Mesendoderm (in vitro differentiated cells): Measurements from ENCODE around the gene FEM1B.
A peak's percentile ranks its signal among the peaks of the same experiment; 100 is the strongest.

Experiments
- DNase-seq: peaks from one replicate; pipeline ENCODE4 v3.0.0; 2013
- H2AK5ac ChIP-seq: 2 replicates; pipeline ENCODE4 v1.6.1; 2013; ENCODE audit warnings: low read length, inconsistent platforms
- H2BK120ac ChIP-seq: 2 replicates; pipeline ENCODE4 v1.6.1; 2013; ENCODE audit warnings: low read depth, mild to moderate bottlenecking, low read length, moderate library complexity, mixed read lengths
- H2BK15ac ChIP-seq: replicated peaks from 2 replicates; pipeline ENCODE4 v1.6.1; 2013; ENCODE audit warnings: low read depth, mild to moderate bottlenecking, moderate library complexity
- H2BK5ac ChIP-seq: 2 replicates; pipeline ENCODE4 v1.6.1; 2013; ENCODE audit warnings: low read length, inconsistent platforms
- H3K18ac ChIP-seq: 2 replicates; pipeline ENCODE4 v1.6.1; 2013; ENCODE audit warnings: mild to moderate bottlenecking, low read length, mixed read lengths
- H3K23ac ChIP-seq: one replicate; pipeline ENCODE4 v1.6.1; 2013; ENCODE audit warnings: low read length
- H3K27ac ChIP-seq: 2 replicates; pipeline ENCODE4 v1.5.1; 2013; ENCODE audit warnings: low read depth, mild to moderate bottlenecking, inconsistent platforms, low read length, moderate library complexity
- H3K27me3 ChIP-seq: 2 replicates; pipeline ENCODE4 v1.6.1; 2013; ENCODE audit warnings: low read length, control low read depth, mild to moderate bottlenecking, inconsistent platforms; ENCODE audit not compliant: insufficient read depth, poor library complexity
- H3K36me3 ChIP-seq: 2 replicates; pipeline ENCODE4 v1.6.1; 2013; ENCODE audit warnings: low read length, inconsistent platforms; ENCODE audit not compliant: control insufficient read depth, insufficient read depth
- H3K4ac ChIP-seq: one replicate; pipeline ENCODE4 v1.6.1; 2013; ENCODE audit warnings: low read depth, mild to moderate bottlenecking, low read length, moderate library complexity
- H3K4me1 ChIP-seq: 2 replicates; pipeline ENCODE4 v1.6.1; 2013; ENCODE audit warnings: low read depth, low read length, inconsistent platforms; ENCODE audit not compliant: control insufficient read depth
- H3K4me2 ChIP-seq: 2 replicates; pipeline ENCODE4 v1.6.1; 2013; ENCODE audit warnings: low read length
- H3K4me3 ChIP-seq: 2 replicates; pipeline ENCODE4 v1.5.1; 2013; ENCODE audit warnings: mild to moderate bottlenecking, low read length
- H3K56ac ChIP-seq: one replicate; pipeline ENCODE4 v1.6.1; 2013; ENCODE audit warnings: low read length
- H3K79me1 ChIP-seq: 2 replicates; pipeline ENCODE4 v1.6.1; 2013; ENCODE audit warnings: low read length, inconsistent platforms
- H3K79me2 ChIP-seq: 2 replicates; pipeline ENCODE4 v1.6.1; 2013; ENCODE audit warnings: mild to moderate bottlenecking, low read length; ENCODE audit not compliant: control insufficient read depth, insufficient read depth
- H3K9ac ChIP-seq: 2 replicates; pipeline ENCODE4 v1.6.1; 2013; ENCODE audit warnings: low read length, inconsistent platforms
- H4K5ac ChIP-seq: one replicate; pipeline ENCODE4 v1.6.1; 2013; ENCODE audit warnings: low read length
- H4K8ac ChIP-seq: one replicate; pipeline ENCODE4 v1.6.1; 2013; ENCODE audit warnings: low read depth, mild to moderate bottlenecking, control low read depth, low read length, moderate library complexity
- WGBS: extraction: QIAGEN DNeasy Blood & Tissue Kit; methylation state at CpG from one replicate; pipeline ENCODE4 v1.1.7; 2013; ENCODE audit warnings: low lambda C conversion rate, missing lambda C conversion rate; ENCODE audit not compliant: insufficient coverage; ENCODE audit errors: extremely low coverage; 5-methylcytosine and 5-hydroxymethylcytosine counted together

Gene FEM1B

GRCh38 chr15:68326711-68327354, 49.3 kb downstream of the FEM1B start:
- no CpG with 5 or more reads among the region's 11 CpGs for WGBS
- H3K4me3 ChIP-seq: no peak overlapping the region
- H2BK5ac ChIP-seq: no peak overlapping the region
- no peak overlapping the region for H3K9ac ChIP-seq
- H3K4ac ChIP-seq: no peak overlapping the region
- H4K8ac ChIP-seq: no peak overlapping the region
- H3K18ac ChIP-seq: no peak overlapping the region
- peaks cover 2% of the 10 kb centered on the region for H3K4me1 ChIP-seq
- no peak overlapping the region for H2BK120ac ChIP-seq
- no peaks in the 10 kb centered on the region for H3K27me3 ChIP-seq
- no peak for DNase-seq
- no peak overlapping the region for H2AK5ac ChIP-seq
- H3K56ac ChIP-seq: no peak overlapping the region
- no peaks in the 10 kb centered on the region for H3K79me2 ChIP-seq
- no peak overlapping the region for H3K23ac ChIP-seq
- no peaks in the 10 kb centered on the region for H3K36me3 ChIP-seq
- no peaks in the 10 kb centered on the region for H3K79me1 ChIP-seq
- H2BK15ac ChIP-seq: no peak overlapping the region
- no peak overlapping the region for H4K5ac ChIP-seq
- H3K4me2 ChIP-seq: no peak overlapping the region
- H3K27ac ChIP-seq: no peak overlapping the region

- no peak overlapping the region for H3K9ac ChIP-seq
- H2BK5ac ChIP-seq: no peak overlapping the region
- H3K27me3 ChIP-seq: no peaks in the 10 kb centered on the region
- no peak overlapping the region for H3K56ac ChIP-seq
- H3K79me1 ChIP-seq: no peaks in the 10 kb centered on the region
- no peak overlapping the region for H3K23ac ChIP-seq
- no peak overlapping the region for H2BK15ac ChIP-seq
- H3K4me1 ChIP-seq: peaks cover 2% of the 10 kb centered on the region
- no peak overlapping the region for H3K4me3 ChIP-seq
- H3K4ac ChIP-seq: no peak overlapping the region
- H4K5ac ChIP-seq: no peak overlapping the region
- no CpG with 5 or more reads among the region's 8 CpGs for WGBS
- no peak overlapping the region for H4K8ac ChIP-seq
- no peaks in the 10 kb centered on the region for H3K36me3 ChIP-seq
- no peak overlapping the region for H3K4me2 ChIP-seq
- no peaks in the 10 kb centered on the region for H3K79me2 ChIP-seq
- H3K27ac ChIP-seq: no peak overlapping the region
- no peak for DNase-seq
- H3K18ac ChIP-seq: no peak overlapping the region
- no peak overlapping the region for H2BK120ac ChIP-seq
- no peak overlapping the region for H2AK5ac ChIP-seq
Observed at GRCh38 chr15:68328443-68328842, 50.9 kb downstream of the FEM1B start.

DNA sequence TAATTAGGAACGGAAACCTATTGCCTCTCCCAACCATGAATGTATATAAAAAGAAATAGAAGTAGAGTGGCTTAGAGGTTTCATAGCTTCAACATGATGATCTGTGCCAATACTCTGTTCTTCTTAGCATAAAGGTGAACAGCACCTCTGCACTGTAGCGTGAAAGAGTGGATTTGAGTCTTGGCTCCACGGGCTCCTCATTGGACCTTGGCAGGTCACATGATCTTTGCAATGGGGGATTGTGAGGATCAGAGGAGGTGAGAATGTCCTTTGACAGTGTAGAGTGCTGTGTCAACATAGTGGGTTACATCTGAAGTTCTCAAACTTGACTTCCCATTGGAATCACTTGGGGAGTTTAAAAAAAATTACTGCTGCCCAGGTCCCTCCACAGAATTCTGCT, 51.4 kb downstream of the FEM1B start:
- no peaks in the 10 kb centered on the region for H3K27me3 ChIP-seq
- H3K4me2 ChIP-seq: no peak overlapping the region
- H4K5ac ChIP-seq: no peak overlapping the region
- H2AK5ac ChIP-seq: no peak overlapping the region
- no peaks in the 10 kb centered on the region for H3K79me1 ChIP-seq
- H3K23ac ChIP-seq: no peak overlapping the region
- no peak overlapping the region for H2BK15ac ChIP-seq
- H2BK120ac ChIP-seq: no peak overlapping the region
- no peak overlapping the region for H3K18ac ChIP-seq
- no peak overlapping the region for H3K9ac ChIP-seq
- H3K79me2 ChIP-seq: no peaks in the 10 kb centered on the region
- H3K56ac ChIP-seq: no peak overlapping the region
- no peak overlapping the region for H3K27ac ChIP-seq
- no peak overlapping the region for H3K4ac ChIP-seq
- peaks cover 2% of the 10 kb centered on the region for H3K4me1 ChIP-seq
- DNase-seq: no peak
- H2BK5ac ChIP-seq: no peak overlapping the region
- no peak overlapping the region for H3K4me3 ChIP-seq
- no CpG with 5 or more reads among the region's 3 CpGs for WGBS
- H3K36me3 ChIP-seq: no peaks in the 10 kb centered on the region
- no peak overlapping the region for H4K8ac ChIP-seq

GRCh38 chr15:68330416-68330815, 52.9 kb downstream of the FEM1B start:
- H3K18ac ChIP-seq: no peak overlapping the region
- no CpG with 5 or more reads among the region's 6 CpGs for WGBS
- H3K4ac ChIP-seq: no peak overlapping the region

DNA sequence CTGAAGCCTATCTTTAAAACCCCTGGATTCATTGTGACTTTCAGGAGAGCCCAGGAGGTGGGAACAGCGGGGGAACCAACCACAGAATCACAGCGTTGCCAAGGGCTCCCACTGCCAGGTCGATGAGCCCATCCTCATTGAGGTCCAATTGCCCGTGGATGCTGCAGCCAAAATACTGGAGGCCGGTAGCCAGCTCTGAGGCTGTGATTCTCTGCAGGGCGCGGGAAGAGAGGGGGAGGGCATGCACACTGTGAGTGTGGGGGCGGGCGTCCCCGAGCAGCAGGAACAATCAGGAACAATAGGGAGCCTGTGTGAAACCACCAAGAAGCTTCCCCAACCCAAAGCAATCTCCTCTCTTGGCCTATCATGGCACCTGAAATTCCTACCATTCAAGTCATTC, 53.4 kb downstream of the FEM1B start:
- Histone ChIP-seq H3K79me1 (no peaks in the 10 kb centered on the region), H3K27ac (no peak overlapping the region), H3K4me3 (no peak overlapping the region), H4K5ac (no peak overlapping the region), H3K4ac (no peak overlapping the region), H2BK120ac (no peak overlapping the region), H3K9ac (no peak overlapping the region), H2AK5ac (no peak overlapping the region), H3K4me1 (peaks cover 2% of the 10 kb centered on the region), H3K36me3 (no peaks in the 10 kb centered on the region), H3K27me3 (no peaks in the 10 kb centered on the region), H3K4me2 (no peak overlapping the region), H2BK5ac (no peak overlapping the region), H3K56ac (no peak overlapping the region), H3K23ac (no peak overlapping the region), H4K8ac (no peak overlapping the region), H2BK15ac (no peak overlapping the region), H3K18ac (no peak overlapping the region), H3K79me2 (no peaks in the 10 kb centered on the region)
- peak; percentile 61 for DNase-seq
- WGBS: no CpG with 5 or more reads among the region's 10 CpGs

More at GRCh38 chr15:68330416-68330815, 52.9 kb downstream of the FEM1B start:
- H3K27me3 ChIP-seq: no peaks in the 10 kb centered on the region
- no peak overlapping the region for H2AK5ac ChIP-seq
- no peak for DNase-seq
- no peaks in the 10 kb centered on the region for H3K36me3 ChIP-seq
- H3K4me2 ChIP-seq: no peak overlapping the region
- no peak overlapping the region for H3K23ac ChIP-seq
- H3K27ac ChIP-seq: no peak overlapping the region
- H3K4me3 ChIP-seq: no peak overlapping the region
- H4K8ac ChIP-seq: no peak overlapping the region
- H3K56ac ChIP-seq: no peak overlapping the region
- H2BK5ac ChIP-seq: no peak overlapping the region
- H2BK120ac ChIP-seq: no peak overlapping the region
- H3K79me1 ChIP-seq: no peaks in the 10 kb centered on the region
- H3K4me1 ChIP-seq: peaks cover 2% of the 10 kb centered on the region
- no peak overlapping the region for H3K9ac ChIP-seq
- H2BK15ac ChIP-seq: no peak overlapping the region
- no peak overlapping the region for H4K5ac ChIP-seq
- no peaks in the 10 kb centered on the region for H3K79me2 ChIP-seq

DNA sequence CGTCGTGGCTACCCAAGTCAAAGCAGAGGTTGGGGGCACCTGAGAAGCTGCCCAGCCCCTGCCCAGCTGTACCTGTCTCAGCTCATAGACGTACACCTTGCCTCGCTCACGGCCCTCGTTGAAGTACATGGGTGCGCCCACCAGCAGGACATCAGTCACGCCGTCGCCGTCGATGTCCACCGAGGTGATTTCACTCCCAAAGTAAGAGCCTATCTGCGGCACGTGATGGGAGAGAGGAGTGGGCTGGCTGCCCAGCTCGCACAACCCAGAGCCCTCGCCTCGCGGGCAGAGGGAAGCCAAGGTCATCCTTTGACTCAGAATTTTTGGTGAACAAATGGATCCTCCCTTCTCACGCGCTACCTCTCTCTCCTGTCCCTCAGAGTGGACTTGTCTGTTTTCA, 54.7 kb downstream of the FEM1B start:
- Histone ChIP-seq H3K18ac (no peak overlapping the region), H3K4me2 (no peak overlapping the region), H3K79me2 (no peaks in the 10 kb centered on the region), H4K5ac (no peak overlapping the region), H3K4me1 (peaks cover 2% of the 10 kb centered on the region), H3K4me3 (no peak overlapping the region), H3K27me3 (no peaks in the 10 kb centered on the region), H3K27ac (no peak overlapping the region), H2BK120ac (no peak overlapping the region), H3K9ac (no peak overlapping the region), H2BK5ac (no peak overlapping the region), H2BK15ac (no peak overlapping the region), H3K4ac (no peak overlapping the region), H3K56ac (no peak overlapping the region), H3K36me3 (no peaks in the 10 kb centered on the region), H3K23ac (no peak overlapping the region), H2AK5ac (no peak overlapping the region), H4K8ac (no peak overlapping the region), H3K79me1 (no peaks in the 10 kb centered on the region)
- WGBS: no CpG with 5 or more reads among the region's 21 CpGs
- DNase-seq: no peak
